H1 (cell line): ENCODE measurements around the gene SURF4. TPM values are rescaled to one million over a fixed set of nuclear protein-coding genes. Genes with fewer than 3 reads are reported as not detected.

Experiments used
- CTCF ChIA-PET: fragments of 300-600 bp; sonication (Branson Sonifier 250); formaldehyde crosslinking; loops from one replicate; lab custom pipeline; 2021; ENCODE audit not compliant: partially characterized antibody; lab: Charles Lee
- POLR2A ChIA-PET: fragments of 300-600 bp; sonication (Branson Sonifier 250); formaldehyde crosslinking; loops from one replicate; lab custom pipeline; 2021; ENCODE audit warnings: inconsistent platforms; ENCODE audit not compliant: partially characterized antibody; lab: Charles Lee
- DNase-seq, 2 experiments: peaks; one replicate each; pipeline versions ENCODE4 v3.0.0 to v3.0.0-alpha.2; 2010 to 2022; ENCODE audit warnings: low spot score in 2 of 2, low read depth in 1 of 2, mixed read lengths in 1 of 2
- FAIRE-seq: peaks from 2 replicates; lab custom pipeline; 2011; peaks lifted over from hg19 to GRCh38; lab: Jason Lieb, UNC
- H2AFZ ChIP-seq: 2 replicates; pipeline ENCODE4 v1.8.1; 2012; ENCODE audit warnings: low read length, inconsistent platforms
- H2AK5ac ChIP-seq: 2 replicates; pipeline ENCODE4 v1.6.1; 2013; ENCODE audit warnings: low read depth, low read length
- H2BK120ac ChIP-seq: replicated peaks from 2 replicates; pipeline ENCODE3; 2013; ENCODE audit warnings: low read depth, low read length, inconsistent platforms
- H2BK12ac ChIP-seq: 2 replicates; pipeline ENCODE4 v1.6.1; 2013; ENCODE audit warnings: low read depth, low read length
- H2BK15ac ChIP-seq: 2 replicates; pipeline ENCODE4 v1.6.1; 2013; ENCODE audit warnings: low read length
- H2BK20ac ChIP-seq: 2 replicates; pipeline ENCODE4 v1.6.1; 2013; ENCODE audit warnings: low read length
- H2BK5ac ChIP-seq: 2 replicates; pipeline ENCODE4 v1.6.1; 2013; ENCODE audit warnings: low read depth, low read length
- H3K14ac ChIP-seq: 2 replicates; pipeline ENCODE4 v1.6.1; 2013; ENCODE audit warnings: inconsistent platforms; ENCODE audit not compliant: insufficient read length
- H3K18ac ChIP-seq: 2 replicates; pipeline ENCODE4 v1.6.1; 2013; ENCODE audit warnings: low read length; ENCODE audit errors: extremely low read depth
- H3K23ac ChIP-seq: 2 replicates; pipeline ENCODE4 v1.6.1; 2013; ENCODE audit warnings: inconsistent platforms; ENCODE audit not compliant: insufficient read length
- H3K23me2 ChIP-seq: 2 replicates; pipeline ENCODE4 v1.6.1; 2013; ENCODE audit warnings: low read depth, low read length
- H3K27ac ChIP-seq: 2 replicates; pipeline ENCODE4 v1.6.1; 2011; ENCODE audit warnings: low read depth, low read length, inconsistent platforms
- H3K27me3 ChIP-seq, 4 experiments: replicated peaks in 1 of 4; 1 replicate in 1 of 4; 2 replicates in 3 of 4; pipeline versions ENCODE4 v1.6.1 to v1.8.1; 2011 to 2013; ENCODE audit warnings: low read length in 3 of 4, mild to moderate bottlenecking in 3 of 4, inconsistent platforms in 2 of 4, mixed read lengths in 2 of 4, moderate library complexity in 1 of 4; ENCODE audit not compliant: control insufficient read depth in 3 of 4, insufficient read depth in 3 of 4; ENCODE audit errors: extremely low read depth in 1 of 4
- H3K36me3 ChIP-seq, 4 experiments: 2 replicates each; pipeline versions ENCODE4 v1.6.1 to v1.8.1; 2011 to 2013; ENCODE audit warnings: mild to moderate bottlenecking in 4 of 4, low read length in 3 of 4, moderate library complexity in 2 of 4, control low read depth in 1 of 4, inconsistent platforms in 1 of 4; ENCODE audit not compliant: insufficient read depth in 4 of 4, control insufficient read depth in 2 of 4
- H3K4ac ChIP-seq: replicated peaks from 2 replicates; pipeline ENCODE3; 2013; ENCODE audit warnings: low read length, low read depth, mixed read lengths, inconsistent platforms; ENCODE audit not compliant: insufficient read length
- H3K4me1 ChIP-seq, 4 experiments: replicated peaks in 1 of 4; 1 replicate in 1 of 4; 2 replicates in 3 of 4; pipeline versions ENCODE4 v1.6.1 to v1.8.1; 2011 to 2013; ENCODE audit warnings: low read length in 3 of 4, inconsistent platforms in 2 of 4, mixed read lengths in 1 of 4; ENCODE audit not compliant: insufficient read depth in 4 of 4, control insufficient read depth in 3 of 4
- H3K4me2 ChIP-seq, 2 experiments: 2 replicates each; pipeline versions ENCODE4 v1.6.1 to v1.8.1; 2011 to 2013; ENCODE audit warnings: low read depth in 2 of 2, low read length in 2 of 2, control low read depth in 1 of 2, inconsistent platforms in 1 of 2, mild to moderate bottlenecking in 1 of 2; ENCODE audit not compliant: insufficient read depth in 1 of 2
- H3K4me3 ChIP-seq, 4 experiments: fragments of 200-600, 300-600 bp in 1 of 4; sonication (generic), shearing (Covaris generic), sonication (Bioruptor Twin) in 1 of 4; 2 replicates each; pipeline versions ENCODE4 v1.5.1 to v1.8.1; 2011 to 2016; ENCODE audit warnings: low read length in 4 of 4, low read depth in 3 of 4, control low read depth in 2 of 4, inconsistent platforms in 2 of 4, mild to moderate bottlenecking in 2 of 4, mixed read lengths in 1 of 4, moderate library complexity in 1 of 4; ENCODE audit not compliant: insufficient read depth in 2 of 4; ENCODE audit errors: extremely low read depth in 1 of 4
- H3K56ac ChIP-seq: replicated peaks from 2 replicates; pipeline ENCODE3; 2013; ENCODE audit warnings: low read depth, mild to moderate bottlenecking, mixed read lengths, low read length, inconsistent platforms; ENCODE audit not compliant: insufficient read length
- H3K79me1 ChIP-seq: 2 replicates; pipeline ENCODE4 v1.6.1; 2013; ENCODE audit warnings: low read depth, low read length, control low read depth
- H3K79me2 ChIP-seq, 2 experiments: 2 replicates each; pipeline versions ENCODE4 v1.6.1 to v1.8.1; 2012 to 2013; ENCODE audit warnings: low read length in 2 of 2, mild to moderate bottlenecking in 2 of 2, inconsistent platforms in 1 of 2; ENCODE audit not compliant: insufficient read depth in 2 of 2, control insufficient read depth in 1 of 2
- H3K9ac ChIP-seq, 4 experiments: replicated peaks in 1 of 4; 1 replicate in 1 of 4; 2 replicates in 3 of 4; pipeline versions ENCODE4 v1.6.1 to v1.8.1; 2011 to 2013; ENCODE audit warnings: low read depth in 3 of 4, low read length in 3 of 4, control low read depth in 2 of 4, mild to moderate bottlenecking in 2 of 4, moderate library complexity in 2 of 4, inconsistent platforms in 1 of 4; ENCODE audit errors: extremely low read depth in 1 of 4
- H3K9me3 ChIP-seq, 2 experiments: 2 replicates each; pipeline versions ENCODE4 v1.6.1 to v1.8.1; 2012 to 2013; ENCODE audit warnings: mild to moderate bottlenecking in 2 of 2, moderate library complexity in 2 of 2, control low read depth in 1 of 2, inconsistent platforms in 1 of 2, low read depth in 1 of 2, low read length in 1 of 2, mixed read lengths in 1 of 2; ENCODE audit not compliant: insufficient read depth in 2 of 2
- H4K20me1 ChIP-seq, 2 experiments: replicated peaks in 1 of 2; 2 replicates each; pipeline versions ENCODE3 to v1.8.1; 2011 to 2013; ENCODE audit warnings: inconsistent platforms in 2 of 2, low read length in 2 of 2, mild to moderate bottlenecking in 1 of 2; ENCODE audit not compliant: insufficient read depth in 2 of 2, control insufficient read depth in 1 of 2
- H4K5ac ChIP-seq: 2 replicates; pipeline ENCODE4 v1.6.1; 2013; ENCODE audit warnings: low read length, low read depth, mixed read lengths, inconsistent platforms; ENCODE audit not compliant: insufficient read length
- H4K8ac ChIP-seq: 2 replicates; pipeline ENCODE4 v1.8.0; 2013; ENCODE audit warnings: mild to moderate bottlenecking, moderate library complexity, low read length, inconsistent platforms; ENCODE audit not compliant: insufficient read depth; ENCODE audit errors: extremely low read depth
- H4K91ac ChIP-seq: replicated peaks from 2 replicates; pipeline ENCODE3; 2013; ENCODE audit warnings: low read length, mixed read lengths, inconsistent platforms; ENCODE audit not compliant: insufficient read length
- CREB1 ChIP-seq: IDR thresholded peaks from 2 replicates; pipeline ENCODE4 v1.6.1; 2012; ENCODE audit warnings: inconsistent platforms
- EP300 ChIP-seq, 2 experiments: IDR thresholded peaks; 1 replicate in 1 of 2; 2 replicates in 1 of 2; pipeline ENCODE4 v1.6.1; 2011 to 2012; ENCODE audit warnings: low read depth in 2 of 2, low read length in 2 of 2, mild to moderate bottlenecking in 2 of 2, borderline replicate concordance in 1 of 2, inconsistent platforms in 1 of 2, moderate library complexity in 1 of 2
- GABPA ChIP-seq: IDR thresholded peaks from 2 replicates; pipeline ENCODE4 v1.6.1; 2011; ENCODE audit warnings: mild to moderate bottlenecking, low read length, moderate library complexity, borderline replicate concordance; ENCODE audit not compliant: insufficient read depth
- HDAC6 ChIP-seq: IDR thresholded peaks from one replicate; pipeline ENCODE4 v1.7.1; 2012; ENCODE audit warnings: low read depth, mild to moderate bottlenecking, inconsistent platforms, low read length, moderate library complexity
- RBBP5 ChIP-seq: IDR thresholded peaks from 2 replicates; pipeline ENCODE4 v1.7.1; 2012; ENCODE audit warnings: low read depth, mild to moderate bottlenecking, inconsistent platforms, low read length, moderate library complexity, borderline replicate concordance
- RFX5 ChIP-seq: IDR thresholded peaks from 2 replicates; pipeline ENCODE4 v1.6.1; 2011; ENCODE audit warnings: low read depth, low read length, improper control_type of control experiment, borderline replicate concordance
- SIN3A ChIP-seq, 2 experiments: IDR thresholded peaks in 1 of 2; conservative IDR thresholded peaks in 1 of 2; 2 replicates each; pipeline ENCODE4 v1.6.1; 2011 to 2012; ENCODE audit warnings: low read length in 2 of 2, improper control_type of control experiment in 1 of 2, low read depth in 1 of 2, mild to moderate bottlenecking in 1 of 2
- SIX5 ChIP-seq: IDR thresholded peaks from 2 replicates; pipeline ENCODE4 v1.6.1; 2011; ENCODE audit warnings: mild to moderate bottlenecking, low read depth, low read length
- SP1 ChIP-seq: IDR thresholded peaks from 2 replicates; pipeline ENCODE4 v1.6.1; 2011; ENCODE audit warnings: low read depth, low read length
- SP2 ChIP-seq: IDR thresholded peaks from 2 replicates; pipeline ENCODE4 v1.6.1; 2012; ENCODE audit warnings: mild to moderate bottlenecking, low read length, inconsistent platforms
- SP4 ChIP-seq: IDR thresholded peaks from 2 replicates; pipeline ENCODE4 v1.6.1; 2012; ENCODE audit warnings: low read length, inconsistent platforms
- TAF1 ChIP-seq: IDR thresholded peaks from 2 replicates; pipeline ENCODE4 v1.6.1; 2011; ENCODE audit warnings: mild to moderate bottlenecking, low read depth, low read length
- WGBS, 2 experiments: shearing (Covaris generic) in 1 of 2; methylation state at CpG; one replicate each; pipeline versions ENCODE4 v1.1.6 to v1.1.7; 2013 to 2015; ENCODE audit warnings: low lambda C conversion rate in 2 of 2, mixed read lengths in 2 of 2, inconsistent platforms in 1 of 2, low coverage in 1 of 2, missing lambda C conversion rate in 1 of 2; ENCODE audit not compliant: insufficient replicate concordance in 2 of 2, insufficient coverage in 1 of 2, insufficient read length in 1 of 2; ENCODE audit errors: extremely low coverage in 1 of 2, missing lambda C conversion rate in 1 of 2; 5-methylcytosine and 5-hydroxymethylcytosine counted together
- polyA plus RNA-seq, 7 experiments: library from polyadenylated mRNA; depleted of rRNA in 3 of 7; stranded (reverse) in 5 of 7; unstranded in 2 of 7; fragments of >200 nt in 5 of 7; fragments of 200-250 nt in 2 of 7; gene quantifications; 1 replicate in 5 of 7; 2 replicates in 1 of 7; 4 replicates in 1 of 7; pipeline versions ENCODE4 v1.2.1 to v1.2.3, GENCODE V29; 2011 to 2013; ENCODE audit warnings: missing spikeins in 2 of 7, mixed read lengths in 2 of 7
- total RNA-seq: library from RNA; stranded (reverse); fragmentation: NEBNext Ultra II Directional; extraction: Animal tissue kit (Norgen Biotek cat#: 25700); gene quantifications from 2 replicates; pipeline ENCODE4 v1.2.1, GENCODE V29; 2021
- TF ChIP-seq, protein P1 (sequence below): IDR thresholded peaks from 2 replicates; pipeline ENCODE4 v1.6.1; 2012; ENCODE audit warnings: low read length, inconsistent platforms

Gene SURF4
- total and polyA plus RNA-seq, 2 of the 8 experiments (the other 6 are each of a cell fraction or from before 2014, with no cell fraction given) = 176 to 182 TPM

GRCh38 chr9:133424187-133424586 is 48.3 kb upstream of the SURF4 start:
- H3K79me2 ChIP-seq = no peaks in the 10 kb centered on the region
- H4K20me1 ChIP-seq = no peaks in the 10 kb centered on the region
- H2BK20ac ChIP-seq = no peak overlapping the region
- H2BK5ac ChIP-seq = no peak overlapping the region
- no peaks in the 10 kb centered on the region for H3K79me1 ChIP-seq
- no peak overlapping the region for H4K5ac ChIP-seq
- no peak overlapping the region for H3K9ac ChIP-seq
- H3K14ac ChIP-seq = no peak overlapping the region
- H4K91ac ChIP-seq = no peak overlapping the region
- H3K27ac ChIP-seq = no peak overlapping the region
- ChIA-PET POLR2A (interaction anchor here (1.0 to 3.6 kb wide), 3 partner anchors 15 to 76 kb away, joined by 3 to 19 read pairs (median 3); partner anchors contain the start of genes MED22 and RPL7A), CTCF (interaction anchor here (0.7 to 3.7 kb wide), 6 partner anchors 18 to 82 kb away, joined by 3 to 16 read pairs (median 3); no protein-coding TSS in a partner anchor)
- H3K23ac ChIP-seq = no peak overlapping the region
- peaks cover 2% of the 10 kb centered on the region for H3K23me2 ChIP-seq
- no peaks in the 10 kb centered on the region for H3K9me3 ChIP-seq
- H2AFZ ChIP-seq = no peak overlapping the region
- peaks cover 0 to 8% (median 1%) of the 10 kb centered on the region in 4 experiments; a peak in 3 of 7 replicates for H3K27me3 ChIP-seq
- no peak overlapping the region for H2BK15ac ChIP-seq
- H2BK120ac ChIP-seq = no peak overlapping the region
- FAIRE-seq (no peak), DNase-seq (no peak)
- H4K8ac ChIP-seq = no peak overlapping the region
- no peak overlapping the region for H3K4me3 ChIP-seq
- H3K56ac ChIP-seq = no peak overlapping the region
- H3K4me2 ChIP-seq = no peak overlapping the region
- WGBS, 2 experiments = 82% methylated on average over 11 of the region's 12 CpGs; no CpG with 5 or more reads in 1 of the 2 experiments
- H3K4ac ChIP-seq = no peak overlapping the region
- peaks cover 0 to 11% (median 5%) of the 10 kb centered on the region in 4 experiments; a peak in 5 of 7 replicates for H3K4me1 ChIP-seq
- no peak overlapping the region for H2BK12ac ChIP-seq
- H2AK5ac ChIP-seq = no peak overlapping the region
- H3K18ac ChIP-seq = no peak overlapping the region
- no peaks in the 10 kb centered on the region for H3K36me3 ChIP-seq
- TF ChIP-seq TAF1 = no peak
- TF ChIP-seq SP4 = no peak
- no peak for TF ChIP-seq RFX5
- TF ChIP-seq HDAC6 = no peak
- TF ChIP-seq SP1 = no peak
- TF ChIP-seq CREB1 = no peak
- TF ChIP-seq, protein P1, sequence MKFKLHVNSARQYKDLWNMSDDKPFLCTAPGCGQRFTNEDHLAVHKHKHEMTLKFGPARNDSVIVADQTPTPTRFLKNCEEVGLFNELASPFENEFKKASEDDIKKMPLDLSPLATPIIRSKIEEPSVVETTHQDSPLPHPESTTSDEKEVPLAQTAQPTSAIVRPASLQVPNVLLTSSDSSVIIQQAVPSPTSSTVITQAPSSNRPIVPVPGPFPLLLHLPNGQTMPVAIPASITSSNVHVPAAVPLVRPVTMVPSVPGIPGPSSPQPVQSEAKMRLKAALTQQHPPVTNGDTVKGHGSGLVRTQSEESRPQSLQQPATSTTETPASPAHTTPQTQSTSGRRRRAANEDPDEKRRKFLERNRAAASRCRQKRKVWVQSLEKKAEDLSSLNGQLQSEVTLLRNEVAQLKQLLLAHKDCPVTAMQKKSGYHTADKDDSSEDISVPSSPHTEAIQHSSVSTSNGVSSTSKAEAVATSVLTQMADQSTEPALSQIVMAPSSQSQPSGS = no peak
- no peak for TF ChIP-seq EP300 (IDR thresholded peaks at IDR 0.05; ENCODE audit: borderline replicate concordance in 1 of 2, low read depth in 2 of 2, low read length in 2 of 2)
- TF ChIP-seq RBBP5 = no peak
- no peak for TF ChIP-seq GABPA
- no peak for TF ChIP-seq SIN3A (conservative IDR thresholded peaks at IDR 0.05 in 1 of 2, IDR thresholded peaks at IDR 0.05 in 1 of 2; ENCODE audit: low read depth in 1 of 2, low read length in 2 of 2)
- TF ChIP-seq SIX5 = no peak
- no peak for TF ChIP-seq SP2
